Measurements from ENCODE around the gene PCDH10.

GRCh38 chr4:133102612-133103409 lies 46.3 kb upstream of the PCDH10 start:
- TF ChIP-seq CTCF (IDR thresholded peaks at IDR 0.05; ENCODE audit: insufficient read depth, low read length) = no peak
- TF ChIP-seq POLR2AphosphoS5 (IDR thresholded peaks at IDR 0.05; ENCODE audit: low read depth) = no peak
